AG04449 (cell line): ENCODE results near the gene STAT1.

Experiments used
- CTCF ChIA-PET: fragments of 350-600 bp; formaldehyde crosslinking; extraction: SDS; loops from one replicate; lab custom pipeline; 2021; ENCODE audit warnings: antibody characterized with exemption; lab: Yijun Ruan, JAX
- POLR2A ChIA-PET: fragments of 400-600, 350-600 bp; formaldehyde crosslinking; extraction: SDS; loops from one replicate; lab custom pipeline; 2020; ENCODE audit warnings: antibody characterized with exemption, inconsistent platforms; lab: Yijun Ruan, JAX
- DNase-seq: peaks from one replicate; pipeline ENCODE4 v3.0.0-alpha.2; 2010; ENCODE audit warnings: low read depth, low spot score
- H3K4me3 ChIP-seq: 2 replicates; pipeline ENCODE4 v1.5.1; 2011; ENCODE audit warnings: low read depth, mild to moderate bottlenecking, control low read depth, low read length
- TF ChIP-seq, protein P1 (sequence below): IDR thresholded peaks from one replicate; pipeline ENCODE4 v1.5.1; 2011; ENCODE audit warnings: mild to moderate bottlenecking, moderate library complexity, low read length, control low read depth, inconsistent platforms; ENCODE audit not compliant: insufficient read depth; ENCODE audit errors: missing control alignments

Gene STAT1

DNA sequence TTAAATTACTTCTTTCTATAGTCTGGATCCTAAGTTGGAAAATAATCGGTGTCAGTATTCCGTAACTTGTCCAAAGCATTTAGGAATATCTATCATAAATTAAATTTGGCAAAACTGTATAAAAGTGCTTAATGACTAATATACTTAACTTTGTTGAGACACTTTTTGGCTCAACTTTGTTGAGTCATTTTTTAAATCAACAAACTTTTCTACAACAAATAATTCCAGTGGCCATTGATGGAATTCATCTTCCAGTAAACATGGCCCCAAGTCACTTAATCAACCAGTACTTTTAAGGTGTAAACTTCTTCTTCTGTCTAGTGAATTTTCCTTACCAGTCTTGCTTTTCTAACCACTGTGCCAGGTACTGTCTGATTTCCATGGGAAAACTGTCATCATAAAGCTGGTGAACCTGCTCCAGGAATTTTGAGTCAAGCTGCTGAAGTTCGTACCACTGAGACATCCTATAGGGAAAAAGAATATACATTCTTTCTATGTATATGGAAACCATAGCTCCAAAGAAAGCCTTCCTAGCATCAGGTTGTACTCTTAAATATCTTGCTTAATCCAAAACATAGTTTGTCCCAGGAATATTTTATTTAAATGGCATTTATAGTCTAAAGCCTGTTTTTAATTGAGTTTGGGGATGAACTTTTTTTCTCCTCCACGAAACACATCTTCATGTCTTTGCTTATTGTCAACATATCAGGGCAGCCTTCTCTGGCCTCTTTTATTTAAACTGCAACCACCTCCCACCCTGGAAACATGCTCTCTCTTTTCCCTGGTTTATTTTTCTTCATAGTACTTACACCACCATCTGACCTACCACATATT is 4.2 kb downstream of the STAT1 start:
- TF ChIP-seq, protein P1, sequence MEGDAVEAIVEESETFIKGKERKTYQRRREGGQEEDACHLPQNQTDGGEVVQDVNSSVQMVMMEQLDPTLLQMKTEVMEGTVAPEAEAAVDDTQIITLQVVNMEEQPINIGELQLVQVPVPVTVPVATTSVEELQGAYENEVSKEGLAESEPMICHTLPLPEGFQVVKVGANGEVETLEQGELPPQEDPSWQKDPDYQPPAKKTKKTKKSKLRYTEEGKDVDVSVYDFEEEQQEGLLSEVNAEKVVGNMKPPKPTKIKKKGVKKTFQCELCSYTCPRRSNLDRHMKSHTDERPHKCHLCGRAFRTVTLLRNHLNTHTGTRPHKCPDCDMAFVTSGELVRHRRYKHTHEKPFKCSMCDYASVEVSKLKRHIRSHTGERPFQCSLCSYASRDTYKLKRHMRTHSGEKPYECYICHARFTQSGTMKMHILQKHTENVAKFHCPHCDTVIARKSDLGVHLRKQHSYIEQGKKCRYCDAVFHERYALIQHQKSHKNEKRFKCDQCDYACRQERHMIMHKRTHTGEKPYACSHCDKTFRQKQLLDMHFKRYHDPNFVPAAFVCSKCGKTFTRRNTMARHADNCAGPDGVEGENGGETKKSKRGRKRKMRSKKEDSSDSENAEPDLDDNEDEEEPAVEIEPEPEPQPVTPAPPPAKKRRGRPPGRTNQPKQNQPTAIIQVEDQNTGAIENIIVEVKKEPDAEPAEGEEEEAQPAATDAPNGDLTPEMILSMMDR = no peak
- POLR2A ChIA-PET = no interaction called here
- DNase-seq = no peak
- H3K4me3 ChIP-seq = no peak overlapping the region
- CTCF ChIA-PET = interaction anchor here (1.1 to 3.5 kb wide), 2 partner anchors 42 to 492 kb away, joined by 4 to 18 read pairs; no protein-coding TSS in a partner anchor

DNA sequence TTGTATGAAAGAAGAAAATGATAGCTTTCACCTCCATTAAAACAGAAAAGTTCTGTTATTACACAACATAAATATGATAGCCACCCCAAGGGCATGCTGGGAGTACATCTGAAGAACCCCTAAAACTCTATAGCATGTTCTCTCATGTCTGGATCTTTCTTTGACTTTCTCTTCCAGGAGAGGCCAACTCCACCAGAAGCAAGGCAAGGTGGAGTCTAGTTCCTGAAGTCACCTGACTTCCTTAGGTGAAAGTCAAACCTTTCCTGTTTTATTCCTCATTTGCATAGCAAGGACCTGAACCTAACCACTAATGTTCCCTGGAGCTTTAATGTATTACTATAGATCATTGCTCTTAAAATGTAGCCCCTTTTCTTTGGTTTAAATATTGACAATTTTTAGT is 5.7 kb downstream of the STAT1 start:
- TF ChIP-seq, protein P1 = no peak
- CTCF ChIA-PET = interaction anchor here (0.8 to 2.0 kb wide), 5 partner anchors 11 to 147 kb away, joined by 3 to 8 read pairs (median 3); no protein-coding TSS in a partner anchor
- DNase-seq = no peak
- POLR2A ChIA-PET = no interaction called here
- H3K4me3 ChIP-seq = no peak overlapping the region

DNA sequence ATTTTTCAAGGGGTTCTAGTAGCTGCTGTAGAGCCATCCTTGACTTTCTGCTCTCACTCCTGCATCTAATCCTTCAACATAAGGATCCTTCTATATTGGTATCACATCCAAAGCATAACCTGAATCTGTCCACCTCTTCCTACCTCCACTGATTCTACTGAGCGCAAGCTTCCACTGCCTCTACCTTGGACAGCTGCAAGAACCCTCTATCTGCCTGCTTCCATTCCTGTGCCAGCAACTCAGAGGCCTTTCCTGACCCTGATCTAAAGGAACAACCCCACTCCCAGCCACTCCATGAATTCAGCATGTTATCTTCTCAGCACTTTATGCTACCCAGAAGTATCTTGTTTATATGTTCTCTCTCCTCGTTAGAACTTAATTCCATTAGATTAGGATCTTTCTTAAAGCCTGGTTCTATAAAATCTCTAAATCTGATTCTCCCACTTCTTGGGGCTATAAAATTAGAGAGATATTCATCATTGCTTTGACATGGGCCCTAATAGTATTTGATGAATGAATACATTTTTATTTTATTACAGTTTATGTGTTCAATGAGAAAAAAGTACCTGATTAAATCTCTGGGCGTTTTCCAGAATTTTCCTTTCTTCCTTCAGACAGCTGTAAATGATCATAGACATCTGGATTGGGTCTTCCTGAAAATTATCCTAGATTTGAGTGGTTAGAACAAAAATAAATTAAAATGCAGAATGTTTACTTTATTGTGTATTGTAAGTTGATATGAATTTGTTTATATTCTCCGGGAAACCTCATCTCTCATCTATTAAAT is 6.8 kb downstream of the STAT1 start:
- ChIA-PET CTCF (interaction anchor here (0.9 to 2.0 kb wide), 3 partner anchors 10 to 148 kb away, joined by 3 to 8 read pairs (median 3); no protein-coding TSS in a partner anchor), POLR2A (no interaction called here)
- no peak overlapping the region for H3K4me3 ChIP-seq
- TF ChIP-seq, protein P1 = no peak
- DNase-seq = no peak

DNA sequence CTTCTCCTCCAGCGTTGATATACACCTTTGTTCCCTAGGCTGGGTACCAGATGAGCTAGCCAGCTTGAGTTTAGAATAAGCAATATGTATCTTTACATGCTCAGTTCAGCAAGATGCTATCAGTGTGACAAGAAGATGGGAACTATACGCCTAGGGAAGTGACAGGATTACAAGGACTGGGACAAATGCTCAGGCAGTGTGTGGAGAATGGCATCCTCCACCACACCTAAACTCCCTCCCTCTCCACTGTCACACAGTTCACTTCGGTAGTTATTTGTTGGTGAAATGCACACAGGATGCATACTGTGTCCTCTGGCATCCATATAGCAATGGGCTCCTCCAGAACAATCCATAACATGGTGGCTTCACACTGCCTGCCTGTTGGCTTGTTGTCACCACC is 7.7 kb downstream of the STAT1 start:
- ChIA-PET CTCF (no interaction called here), POLR2A (no interaction called here)
- TF ChIP-seq, protein P1 = no peak
- no peak for DNase-seq
- no peak overlapping the region for H3K4me3 ChIP-seq

DNA sequence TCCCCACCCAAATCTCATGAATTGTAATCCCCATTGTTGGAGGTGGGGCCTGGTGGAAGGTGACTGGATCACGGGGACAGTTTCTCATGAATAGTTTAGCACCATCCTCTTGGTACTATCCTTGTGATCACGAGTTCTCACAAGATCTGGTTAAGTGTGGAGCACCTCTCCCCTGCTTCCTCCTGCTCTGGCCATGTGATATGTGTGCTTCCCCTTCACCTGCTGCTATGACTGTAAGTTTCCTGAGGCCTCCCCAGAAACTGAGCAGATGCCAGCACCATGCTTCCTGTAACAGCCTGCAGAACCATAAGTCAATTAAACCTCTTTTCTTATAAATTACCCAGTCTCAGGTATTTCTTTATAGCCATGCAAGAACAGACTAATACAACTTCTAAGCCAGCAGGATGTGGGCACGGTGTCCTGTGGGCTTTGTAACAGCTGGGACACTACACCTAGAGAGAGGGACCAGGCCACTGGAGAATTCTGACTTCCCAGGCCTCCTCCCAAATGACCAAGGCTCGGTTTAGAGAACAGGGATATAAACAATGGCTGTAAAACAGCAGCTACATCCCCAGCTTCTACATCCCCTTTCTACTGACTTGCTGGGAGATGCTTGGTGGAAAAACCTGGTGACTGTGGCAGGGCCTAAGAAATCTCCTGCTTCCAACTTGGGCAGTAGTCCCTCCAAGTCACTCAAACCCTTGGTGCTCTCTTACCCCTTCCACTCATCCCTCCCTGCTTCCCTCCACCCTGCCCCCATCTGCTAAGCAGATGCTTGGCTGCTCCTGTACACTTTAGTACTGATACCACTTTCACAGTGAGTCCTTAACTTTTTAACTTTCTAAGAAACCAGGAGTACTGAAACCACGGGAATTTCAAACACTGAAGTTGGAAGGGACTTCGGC is 10.3 kb downstream of the STAT1 start:
- POLR2A ChIA-PET = no interaction called here
- no peak for DNase-seq
- CTCF ChIA-PET = interaction anchor here (1.6 to 2.3 kb wide), 2 partner anchors 14 to 16 kb away, joined by 4 to 5 read pairs; no protein-coding TSS in a partner anchor

More for the DNA sequence above, 10.3 kb downstream of the STAT1 start:
- TF ChIP-seq, protein P1 = no peak
- H3K4me3 ChIP-seq = no peak overlapping the region
